Keratinocyte (primary cell): ENCODE data around the gene MGRN1.

ENCODE experiments used
- EZH2 ChIP-seq: IDR thresholded peaks from one replicate; pipeline ENCODE4 v1.6.1; 2012; ENCODE audit warnings: inconsistent platforms, mild to moderate bottlenecking, low read length, moderate library complexity
- TF ChIP-seq, protein P1 (sequence below), 3 experiments: IDR thresholded peaks in 1 of 3; conservative IDR thresholded peaks in 1 of 3; optimal IDR thresholded peaks in 1 of 3; 2 replicates in 2 of 3; 3 replicates in 1 of 3; pipeline versions ENCODE3 to v1.5.1; 2011; ENCODE audit warnings: low read length in 3 of 3, mild to moderate bottlenecking in 3 of 3, moderate library complexity in 2 of 3, control low read depth in 1 of 3, inconsistent platforms in 1 of 3; ENCODE audit not compliant: insufficient read depth in 2 of 3; ENCODE audit errors: extremely low read depth in 1 of 3

DNA sequence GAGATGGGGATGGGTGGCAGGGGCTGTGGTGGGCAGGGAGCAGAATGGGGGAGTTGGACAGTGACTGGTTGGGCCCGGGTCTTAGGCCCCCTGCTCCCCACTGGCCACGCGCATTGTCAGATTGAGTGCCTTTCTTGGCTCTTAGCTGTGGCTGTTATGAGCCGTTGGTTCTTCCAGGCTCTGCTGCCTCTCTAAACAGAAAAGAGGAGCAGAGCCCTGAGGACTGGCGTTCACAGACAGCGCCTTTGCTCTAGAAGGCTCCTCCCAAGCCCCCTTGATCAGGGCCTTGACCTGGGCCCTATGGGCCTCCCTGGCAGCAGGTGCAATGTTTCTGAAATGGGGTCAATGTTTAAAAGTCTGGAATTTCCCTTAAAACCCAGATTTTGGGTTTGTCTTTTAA lies 54.0 kb downstream of the MGRN1 start:
- TF ChIP-seq, protein P1, sequence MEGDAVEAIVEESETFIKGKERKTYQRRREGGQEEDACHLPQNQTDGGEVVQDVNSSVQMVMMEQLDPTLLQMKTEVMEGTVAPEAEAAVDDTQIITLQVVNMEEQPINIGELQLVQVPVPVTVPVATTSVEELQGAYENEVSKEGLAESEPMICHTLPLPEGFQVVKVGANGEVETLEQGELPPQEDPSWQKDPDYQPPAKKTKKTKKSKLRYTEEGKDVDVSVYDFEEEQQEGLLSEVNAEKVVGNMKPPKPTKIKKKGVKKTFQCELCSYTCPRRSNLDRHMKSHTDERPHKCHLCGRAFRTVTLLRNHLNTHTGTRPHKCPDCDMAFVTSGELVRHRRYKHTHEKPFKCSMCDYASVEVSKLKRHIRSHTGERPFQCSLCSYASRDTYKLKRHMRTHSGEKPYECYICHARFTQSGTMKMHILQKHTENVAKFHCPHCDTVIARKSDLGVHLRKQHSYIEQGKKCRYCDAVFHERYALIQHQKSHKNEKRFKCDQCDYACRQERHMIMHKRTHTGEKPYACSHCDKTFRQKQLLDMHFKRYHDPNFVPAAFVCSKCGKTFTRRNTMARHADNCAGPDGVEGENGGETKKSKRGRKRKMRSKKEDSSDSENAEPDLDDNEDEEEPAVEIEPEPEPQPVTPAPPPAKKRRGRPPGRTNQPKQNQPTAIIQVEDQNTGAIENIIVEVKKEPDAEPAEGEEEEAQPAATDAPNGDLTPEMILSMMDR (optimal IDR thresholded peaks at IDR 0.05 in 1 of 3, IDR thresholded peaks at IDR 0.05 in 1 of 3, conservative IDR thresholded peaks at IDR 0.05 in 1 of 3; ENCODE audit: extremely low read depth in 1 of 3, insufficient read depth in 2 of 3, low read length in 3 of 3), result no peak
- TF ChIP-seq EZH2, result no peak
